ENCODE data around the gene ESPNL. TPM values are rescaled to one million over a fixed set of nuclear protein-coding genes. Genes with fewer than 3 reads are reported as not detected.

ESPNL gene
- total and polyA plus RNA-seq, 2 of the 4 experiments (the other 2 are of a cell fraction), result 2.0 TPM

DNA sequence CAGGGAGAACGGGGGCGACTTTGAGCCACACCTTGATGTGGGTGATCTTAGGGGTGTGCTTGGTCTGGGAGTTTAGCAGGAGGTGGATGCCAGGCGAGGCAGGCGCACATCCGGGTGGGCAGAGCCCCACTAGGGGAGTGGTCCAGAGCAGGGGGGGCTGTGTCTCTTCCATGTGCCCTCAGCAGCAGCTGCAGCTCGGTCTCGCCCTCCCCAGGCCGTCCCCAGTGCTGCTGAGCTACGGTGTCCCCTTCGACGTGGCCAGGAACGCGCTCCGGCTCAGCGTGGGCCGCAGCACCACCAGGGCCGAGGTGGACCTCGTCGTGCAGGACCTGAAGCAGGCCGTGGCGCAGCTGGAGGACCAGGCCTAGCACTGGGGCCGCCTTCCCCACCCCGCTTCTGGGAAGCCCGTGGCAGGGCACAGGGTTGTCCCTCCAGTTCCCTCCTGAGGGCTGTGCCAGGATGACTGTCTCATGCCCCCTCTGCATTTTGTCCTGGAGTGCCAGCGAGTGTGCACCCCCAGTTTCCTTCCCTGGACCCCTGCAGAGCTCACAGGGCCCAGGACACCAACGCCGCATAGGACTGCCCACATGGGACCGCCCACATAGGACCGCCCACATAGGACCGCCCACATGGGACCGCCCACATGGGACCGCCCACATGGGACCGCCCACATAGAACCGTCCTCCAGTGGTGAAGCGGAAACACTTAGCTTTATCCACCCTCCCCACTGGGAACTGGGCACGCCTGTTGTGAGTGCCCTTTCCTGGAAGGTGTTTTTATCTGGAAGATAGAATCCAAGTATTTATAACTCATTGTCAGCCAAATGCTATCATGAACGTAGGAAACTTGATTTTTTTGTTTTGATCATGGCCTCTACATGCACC is 1.9 kb upstream of the ESPNL start:
- POLR2A ChIA-PET (ENCODE audit: unreplicated experiment), result no interaction called here
- H3K9ac ChIP-seq (ENCODE audit: low read depth, low read length), result no peak overlapping the region
- peak; percentile 54 for ATAC-seq (ENCODE audit: low read depth)
- no peak overlapping the region for H3K56ac ChIP-seq (ENCODE audit: extremely low read depth, insufficient read depth, low read length)
- in situ Hi-C loops (cut with MboI; ENCODE audit: low sequenced_read_pairs), result no loop called here
- no peak overlapping the region for H2AK9ac ChIP-seq (replicated peaks; ENCODE audit: low read depth, low read length, poor library complexity)
- no peaks in the 10 kb centered on the region for H3K36me3 ChIP-seq (ENCODE audit: control insufficient read depth, insufficient read depth, low read length)
- H4K8ac ChIP-seq (ENCODE audit: low read depth in 2 of 2, low read length in 2 of 2), result no peak overlapping the region
- H3K27ac ChIP-seq (ENCODE audit: insufficient read depth, low read length), result no peak overlapping the region
- H2AFZ ChIP-seq (replicated peaks; ENCODE audit: low read length, poor library complexity), result no peak overlapping the region
- dilution Hi-C loops (cut with HindIII; ENCODE audit: low sequenced_read_pairs, unreplicated experiment), result no loop called here
- no peak overlapping the region for H2AK5ac ChIP-seq (ENCODE audit: low read depth, low read length)
- no peaks in the 10 kb centered on the region for H3K9me1 ChIP-seq (ENCODE audit: insufficient read depth, low read length)
- TSS peak; percentile 56 for BruUV-seq (replicated peaks)
- no peak overlapping the region for H4K91ac ChIP-seq (ENCODE audit: insufficient read depth, low read depth, low read length)
- intact Hi-C loops (cut with micrococcal nuclease), result no loop called here
- H2BK20ac ChIP-seq (ENCODE audit: low read depth, low read length), result no peak overlapping the region
- CTCF ChIA-PET, result no interaction called here
- H4K20me1 ChIP-seq (ENCODE audit: insufficient read depth, low read length), result no peaks in the 10 kb centered on the region
- H3K79me1 ChIP-seq (ENCODE audit: low read depth in 1 of 2, low read length in 2 of 2), result no peaks in the 10 kb centered on the region
- no peak overlapping the region for H2BK15ac ChIP-seq (ENCODE audit: low read depth, low read length)
- H3K9me3 ChIP-seq (ENCODE audit: control insufficient read depth, insufficient read depth, low read length), result no peaks in the 10 kb centered on the region
- H3K4me1 ChIP-seq (ENCODE audit: control insufficient read depth, insufficient read depth, low read length), result no peaks in the 10 kb centered on the region
- 96% methylated on average over 22 of the region's 37 CpGs; no CpG with 5 or more reads in 1 of the 2 experiments for WGBS, 2 experiments (ENCODE audit: extremely low coverage in 2 of 2, insufficient read length in 1 of 2)
- no peaks in the 10 kb centered on the region; the same call in 1 of the 2 replicates for H3K27me3 ChIP-seq (ENCODE audit: control insufficient read depth, insufficient read depth, low read length)
- no peak overlapping the region for H3K23ac ChIP-seq (ENCODE audit: low read depth, low read length)
- no peak overlapping the region for H3K4me2 ChIP-seq (ENCODE audit: low read depth, low read length)
- no peak overlapping the region for H3K18ac ChIP-seq (ENCODE audit: low read depth, low read length)
- H4K5ac ChIP-seq (ENCODE audit: low read depth, low read length), result no peak overlapping the region
- H3K4me3 ChIP-seq (ENCODE audit: insufficient read depth, low read depth, low read length), result no peak overlapping the region
- H2BK5ac ChIP-seq (ENCODE audit: low read depth, low read length, poor library complexity, severe bottlenecking), result no peak overlapping the region
- DNase-seq, result no peak
- no peak overlapping the region for H3K4ac ChIP-seq (ENCODE audit: low read depth, low read length)
- H2BK120ac ChIP-seq (ENCODE audit: low read depth, low read length), result no peak overlapping the region
- TF ChIP-seq RCOR1 (IDR thresholded peaks at IDR 0.05; ENCODE audit: insufficient replicate concordance, low read length) (no peak), RFX5 (IDR thresholded peaks at IDR 0.05; ENCODE audit: low read depth, low read length) (no peak)
- H3K14ac ChIP-seq (replicated peaks; ENCODE audit: low read depth, low read length), result no peak overlapping the region

Data from IMR-90 (cell line).